ENCODE results near the gene PHF2.

GRCh38 chr9:93636667-93637066 lies 60.3 kb downstream of the PHF2 start:
- no peak for TF ChIP-seq POLR2A (IDR thresholded peaks at IDR 0.05)
- TF ChIP-seq, protein P1, sequence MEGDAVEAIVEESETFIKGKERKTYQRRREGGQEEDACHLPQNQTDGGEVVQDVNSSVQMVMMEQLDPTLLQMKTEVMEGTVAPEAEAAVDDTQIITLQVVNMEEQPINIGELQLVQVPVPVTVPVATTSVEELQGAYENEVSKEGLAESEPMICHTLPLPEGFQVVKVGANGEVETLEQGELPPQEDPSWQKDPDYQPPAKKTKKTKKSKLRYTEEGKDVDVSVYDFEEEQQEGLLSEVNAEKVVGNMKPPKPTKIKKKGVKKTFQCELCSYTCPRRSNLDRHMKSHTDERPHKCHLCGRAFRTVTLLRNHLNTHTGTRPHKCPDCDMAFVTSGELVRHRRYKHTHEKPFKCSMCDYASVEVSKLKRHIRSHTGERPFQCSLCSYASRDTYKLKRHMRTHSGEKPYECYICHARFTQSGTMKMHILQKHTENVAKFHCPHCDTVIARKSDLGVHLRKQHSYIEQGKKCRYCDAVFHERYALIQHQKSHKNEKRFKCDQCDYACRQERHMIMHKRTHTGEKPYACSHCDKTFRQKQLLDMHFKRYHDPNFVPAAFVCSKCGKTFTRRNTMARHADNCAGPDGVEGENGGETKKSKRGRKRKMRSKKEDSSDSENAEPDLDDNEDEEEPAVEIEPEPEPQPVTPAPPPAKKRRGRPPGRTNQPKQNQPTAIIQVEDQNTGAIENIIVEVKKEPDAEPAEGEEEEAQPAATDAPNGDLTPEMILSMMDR (IDR thresholded peaks at IDR 0.05), result no peak

Measured in breast epithelium (tissue), 3 donors.